Body of pancreas (tissue), 4 donors: ENCODE data around the gene PSD.

Experiments
- POLR2A ChIP-seq, 3 donors: fragments of 450-650 bp; IDR thresholded peaks; one replicate each; pipeline ENCODE4 v1.6.1; 2016; ENCODE audit warnings: antibody characterized with exemption in 3 of 3, mild to moderate bottlenecking in 2 of 3
- TF ChIP-seq, protein P1 (sequence below), 7 experiments: fragments of 450-650 bp in 4 of 7; fragments of 200-600 bp in 3 of 7; sonication (generic) in 3 of 7; IDR thresholded peaks; one replicate each; pipeline ENCODE4 v1.5.1; 2016 to 2019; ENCODE audit warnings: antibody characterized with exemption in 7 of 7

DNA sequence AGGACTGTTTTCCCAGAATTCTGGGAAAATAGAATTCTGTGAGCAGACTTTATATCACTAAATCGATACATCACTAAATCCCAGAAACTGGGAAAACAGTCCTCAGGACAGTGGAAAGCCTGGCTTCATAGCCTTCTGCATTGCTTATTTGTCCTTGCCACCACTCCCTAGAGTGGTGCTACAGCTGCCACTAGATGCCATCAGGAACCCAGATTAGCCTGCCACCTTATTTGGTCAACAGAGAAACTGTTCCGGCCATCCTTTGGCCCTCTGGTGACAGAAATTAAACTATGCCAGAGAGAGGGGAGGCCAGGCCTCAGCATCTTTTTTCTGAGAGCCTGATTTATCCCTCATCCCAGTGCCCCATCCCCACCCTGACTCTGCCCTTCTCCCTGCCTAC, 42.7 kb downstream of the PSD start:
- TF ChIP-seq POLR2A (IDR thresholded peaks at IDR 0.05): no peak
- TF ChIP-seq, protein P1, sequence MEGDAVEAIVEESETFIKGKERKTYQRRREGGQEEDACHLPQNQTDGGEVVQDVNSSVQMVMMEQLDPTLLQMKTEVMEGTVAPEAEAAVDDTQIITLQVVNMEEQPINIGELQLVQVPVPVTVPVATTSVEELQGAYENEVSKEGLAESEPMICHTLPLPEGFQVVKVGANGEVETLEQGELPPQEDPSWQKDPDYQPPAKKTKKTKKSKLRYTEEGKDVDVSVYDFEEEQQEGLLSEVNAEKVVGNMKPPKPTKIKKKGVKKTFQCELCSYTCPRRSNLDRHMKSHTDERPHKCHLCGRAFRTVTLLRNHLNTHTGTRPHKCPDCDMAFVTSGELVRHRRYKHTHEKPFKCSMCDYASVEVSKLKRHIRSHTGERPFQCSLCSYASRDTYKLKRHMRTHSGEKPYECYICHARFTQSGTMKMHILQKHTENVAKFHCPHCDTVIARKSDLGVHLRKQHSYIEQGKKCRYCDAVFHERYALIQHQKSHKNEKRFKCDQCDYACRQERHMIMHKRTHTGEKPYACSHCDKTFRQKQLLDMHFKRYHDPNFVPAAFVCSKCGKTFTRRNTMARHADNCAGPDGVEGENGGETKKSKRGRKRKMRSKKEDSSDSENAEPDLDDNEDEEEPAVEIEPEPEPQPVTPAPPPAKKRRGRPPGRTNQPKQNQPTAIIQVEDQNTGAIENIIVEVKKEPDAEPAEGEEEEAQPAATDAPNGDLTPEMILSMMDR (IDR thresholded peaks at IDR 0.05): no peak
